ENCODE data around the gene PAMR1. TPM values are rescaled to one million over a fixed set of nuclear protein-coding genes. Genes with fewer than 3 reads are reported as not detected.

PAMR1 gene
- total and polyA plus RNA-seq, 12 donors: 2.7 to 13.8 (median 5.2) TPM

DNA sequence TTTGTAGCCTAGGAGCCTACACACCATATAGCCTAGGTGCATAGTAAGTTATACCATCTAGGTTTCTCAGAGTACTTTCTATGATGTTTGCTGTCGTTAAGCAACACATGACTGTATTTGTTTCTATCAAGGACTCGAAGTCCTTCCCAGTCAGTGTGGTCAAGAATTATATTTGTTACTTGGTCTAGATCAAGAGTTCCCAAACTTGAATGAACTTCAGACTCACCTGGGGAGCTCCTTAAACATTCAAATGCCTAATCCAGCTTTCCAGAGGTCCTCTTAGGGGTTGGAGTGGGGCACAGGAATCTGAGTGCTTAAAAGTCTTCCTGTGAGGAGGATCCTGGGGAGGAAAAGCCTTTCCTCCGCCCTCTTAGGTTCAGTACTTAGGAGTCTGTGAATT is 41.5 kb upstream of the PAMR1 start:
- H3K4me3 ChIP-seq: no peak overlapping the region
- TF ChIP-seq, protein P1, sequence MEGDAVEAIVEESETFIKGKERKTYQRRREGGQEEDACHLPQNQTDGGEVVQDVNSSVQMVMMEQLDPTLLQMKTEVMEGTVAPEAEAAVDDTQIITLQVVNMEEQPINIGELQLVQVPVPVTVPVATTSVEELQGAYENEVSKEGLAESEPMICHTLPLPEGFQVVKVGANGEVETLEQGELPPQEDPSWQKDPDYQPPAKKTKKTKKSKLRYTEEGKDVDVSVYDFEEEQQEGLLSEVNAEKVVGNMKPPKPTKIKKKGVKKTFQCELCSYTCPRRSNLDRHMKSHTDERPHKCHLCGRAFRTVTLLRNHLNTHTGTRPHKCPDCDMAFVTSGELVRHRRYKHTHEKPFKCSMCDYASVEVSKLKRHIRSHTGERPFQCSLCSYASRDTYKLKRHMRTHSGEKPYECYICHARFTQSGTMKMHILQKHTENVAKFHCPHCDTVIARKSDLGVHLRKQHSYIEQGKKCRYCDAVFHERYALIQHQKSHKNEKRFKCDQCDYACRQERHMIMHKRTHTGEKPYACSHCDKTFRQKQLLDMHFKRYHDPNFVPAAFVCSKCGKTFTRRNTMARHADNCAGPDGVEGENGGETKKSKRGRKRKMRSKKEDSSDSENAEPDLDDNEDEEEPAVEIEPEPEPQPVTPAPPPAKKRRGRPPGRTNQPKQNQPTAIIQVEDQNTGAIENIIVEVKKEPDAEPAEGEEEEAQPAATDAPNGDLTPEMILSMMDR (IDR thresholded peaks at IDR 0.05): no peak
- H3K27me3 ChIP-seq: peaks cover 0 to 10% (median 0%) of the 10 kb centered on the region in 7 donors
- H3K36me3 ChIP-seq: no peaks in the 10 kb centered on the region
- no peak for DNase-seq
- H3K27ac ChIP-seq: no peak overlapping the region
- 76 to 85% methylated on average over 3 of the region's 3 CpGs for WGBS, 2 donors
- intact Hi-C loops (cut with DNase I): no loop called here
- H3K4me1 ChIP-seq: peaks cover 0 to 12% (median 0%) of the 10 kb centered on the region in 9 donors
- H3K9me3 ChIP-seq: peaks cover 0 to 19% (median 0%) of the 10 kb centered on the region in 11 donors
- no peak for ATAC-seq

GRCh38 chr11:35566181-35566580 is 40.8 kb upstream of the PAMR1 start:
- peaks cover 0 to 11% (median 0%) of the 10 kb centered on the region in 7 donors for H3K27me3 ChIP-seq
- DNase-seq: no peak
- peaks cover 0 to 19% (median 0%) of the 10 kb centered on the region in 11 donors for H3K9me3 ChIP-seq
- intact Hi-C loops (cut with DNase I): no loop called here
- TF ChIP-seq, protein P1 (IDR thresholded peaks at IDR 0.05): no peak
- peaks cover 0 to 12% (median 0%) of the 10 kb centered on the region in 9 donors for H3K4me1 ChIP-seq
- peak in 2 of 8 donors; percentile 17 to 45 for ATAC-seq
- 37 to 49% methylated on average over 4 of the region's 4 CpGs for WGBS, 2 donors
- H3K36me3 ChIP-seq: no peaks in the 10 kb centered on the region
- H3K27ac ChIP-seq: peak overlapping the region in 2 of 10 donors; percentile 10 to 17
- H3K4me3 ChIP-seq: no peak overlapping the region

DNA sequence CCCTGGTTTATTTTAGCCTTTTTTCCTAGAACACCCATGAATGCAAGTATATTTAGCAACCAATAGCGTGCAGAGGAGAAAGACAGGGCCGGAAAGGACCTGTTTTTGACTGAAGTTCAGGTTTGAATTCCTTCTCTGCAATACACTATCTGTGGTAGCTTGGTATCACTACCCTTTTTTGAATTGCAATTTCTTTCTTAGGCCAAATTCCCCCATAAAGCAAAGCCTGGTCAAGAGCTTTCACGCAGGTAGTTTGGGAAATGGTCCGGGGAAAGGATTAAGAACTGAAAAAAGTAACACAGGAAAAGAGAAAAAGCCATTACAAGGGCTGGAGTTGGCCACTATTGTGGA is 38.8 kb upstream of the PAMR1 start:
- Histone ChIP-seq H3K4me3 (no peak overlapping the region), H3K27ac (no peak overlapping the region), H3K9me3 (peaks cover 0 to 15% (median 0%) of the 10 kb centered on the region in 11 donors), H3K4me1 (peaks cover 0 to 12% (median 0%) of the 10 kb centered on the region in 9 donors), H3K36me3 (no peaks in the 10 kb centered on the region), H3K27me3 (peaks cover 0 to 16% (median 0%) of the 10 kb centered on the region in 7 donors)
- ATAC-seq (peak in 1 of 8 donors; percentile 34), DNase-seq (no peak)
- intact Hi-C loops (cut with DNase I): no loop called here
- 56 to 71% methylated on average over 4 of the region's 4 CpGs for WGBS, 2 donors
- TF ChIP-seq, protein P1 (IDR thresholded peaks at IDR 0.05): no peak

DNA sequence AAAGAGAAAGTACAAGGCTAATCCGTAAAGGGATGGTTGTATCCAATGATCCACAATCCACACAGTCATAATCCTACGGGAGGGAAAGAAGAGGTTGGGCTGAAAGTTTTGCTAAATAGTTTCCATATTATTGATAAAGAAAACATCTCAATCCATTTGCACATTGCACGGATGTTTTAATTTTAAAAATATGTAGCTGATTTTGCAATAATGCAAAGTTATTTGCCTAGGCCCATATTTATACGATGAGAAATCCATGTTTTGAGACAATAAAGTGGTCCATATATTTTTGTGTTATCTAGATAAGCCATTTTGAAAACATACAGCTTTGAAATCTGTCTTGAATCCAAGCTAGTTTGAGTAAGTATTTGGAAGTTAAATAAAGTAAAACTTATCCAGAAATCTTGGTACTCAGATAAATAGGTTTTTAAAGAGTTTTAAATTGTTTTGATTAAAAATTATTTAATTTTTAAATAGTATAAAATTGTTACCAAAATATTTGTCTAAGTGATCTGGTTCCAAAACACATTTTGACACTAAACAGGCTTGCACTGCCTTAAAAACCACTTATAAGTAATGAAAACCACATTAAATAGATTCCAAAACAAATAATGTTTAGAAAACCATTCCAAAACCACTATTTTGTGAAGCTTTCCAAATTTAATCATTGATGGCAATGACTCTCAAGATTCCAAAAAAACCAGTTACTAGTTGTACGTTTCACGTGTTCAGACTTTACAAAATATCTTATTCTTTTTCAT is 38.2 kb upstream of the PAMR1 start:
- Histone ChIP-seq H3K36me3 (no peaks in the 10 kb centered on the region), H3K4me3 (no peak overlapping the region), H3K27me3 (peaks cover 0 to 16% (median 0%) of the 10 kb centered on the region in 7 donors), H3K4me1 (peaks cover 0 to 16% (median 0%) of the 10 kb centered on the region in 9 donors), H3K9me3 (peaks cover 0 to 9% (median 0%) of the 10 kb centered on the region in 11 donors), H3K27ac (no peak overlapping the region)
- ATAC-seq (peak in 1 of 8 donors; percentile 18), DNase-seq (no peak)
- WGBS, 2 donors: 71 to 72% methylated on average over 6 of the region's 6 CpGs
- intact Hi-C loops (cut with DNase I): no loop called here
- TF ChIP-seq, protein P1 (IDR thresholded peaks at IDR 0.05): no peak

All from heart right ventricle (tissue), 16 donors.